HepG2 (cell line): ENCODE data around the gene RPS25. TPM values are rescaled to one million over a fixed set of nuclear protein-coding genes. Genes with fewer than 3 reads are reported as not detected.
A peak's percentile ranks its signal among the peaks of the same experiment; 100 is the strongest.

ENCODE experiments used
- CSRNP1 ChIP-seq: sonication (generic); formaldehyde crosslinking; IDR thresholded peaks from 2 replicates; pipeline ENCODE4 v1.8.1; 2023; ENCODE audit warnings: mild to moderate bottlenecking, missing genetic modification reagents
- FOXK1 ChIP-seq: sonication (generic); formaldehyde crosslinking; IDR thresholded peaks from 2 replicates; pipeline ENCODE4 v1.4.0; 2020; ENCODE audit warnings: low read depth, missing genetic modification reagents, borderline replicate concordance
- GABPB1 ChIP-seq: IDR thresholded peaks from 2 replicates; pipeline ENCODE4 v1.6.1; 2016; ENCODE audit warnings: mild to moderate bottlenecking, missing genetic modification reagents, moderate library complexity, missing compliant biosample characterization
- HNF1B ChIP-seq: sonication (generic); formaldehyde crosslinking; IDR thresholded peaks from 2 replicates; pipeline ENCODE4 v1.5.1; 2020; ENCODE audit warnings: mild to moderate bottlenecking, moderate library complexity, missing genetic modification reagents
- HNRNPLL ChIP-seq: fragments of 200-400 bp; formaldehyde crosslinking; IDR thresholded peaks from 2 replicates; pipeline ENCODE4 v1.6.1; 2017; ENCODE audit warnings: mild to moderate bottlenecking, low read depth, low read length; ENCODE audit not compliant: poor library complexity, severe bottlenecking
- KAT8 ChIP-seq: IDR thresholded peaks from 2 replicates; pipeline ENCODE4 v1.6.1; 2016; ENCODE audit warnings: missing genetic modification reagents, missing compliant biosample characterization
- NFE2L1 ChIP-seq: sonication (generic); formaldehyde crosslinking; IDR thresholded peaks from 2 replicates; pipeline ENCODE4 v1.4.0; 2020; ENCODE audit warnings: missing genetic modification reagents, mild to moderate bottlenecking, borderline replicate concordance
- PAWR ChIP-seq: sonication (generic); formaldehyde crosslinking; IDR thresholded peaks from 2 replicates; pipeline ENCODE4 v1.4.0; 2020; ENCODE audit warnings: missing genetic modification reagents, mild to moderate bottlenecking, borderline replicate concordance
- RBM22 ChIP-seq: fragments of 200-400 bp; formaldehyde crosslinking; optimal IDR thresholded peaks from 2 replicates; pipeline ENCODE3; 2017; ENCODE audit warnings: mild to moderate bottlenecking, low read length, moderate library complexity
- RNF2 ChIP-seq: fragments of 450-650 bp; conservative IDR thresholded peaks from 2 replicates; pipeline ENCODE4 v1.6.1; 2016; ENCODE audit warnings: low read depth
- SALL2 ChIP-seq: sonication (generic); formaldehyde crosslinking; IDR thresholded peaks from 2 replicates; pipeline ENCODE4 v1.8.1; 2023; ENCODE audit warnings: mild to moderate bottlenecking, missing genetic modification reagents, inconsistent platforms
- XRCC5 ChIP-seq: fragments of 200-400 bp; formaldehyde crosslinking; optimal IDR thresholded peaks from 2 replicates; pipeline ENCODE3; 2017; ENCODE audit warnings: mild to moderate bottlenecking, low read length
- ZBTB4 ChIP-seq: sonication (generic); formaldehyde crosslinking; IDR thresholded peaks from 2 replicates; pipeline ENCODE4 v1.4.0; 2020; ENCODE audit warnings: missing genetic modification reagents, mild to moderate bottlenecking, borderline replicate concordance
- ZC3H13 ChIP-seq: sonication (generic); formaldehyde crosslinking; IDR thresholded peaks from 2 replicates; pipeline ENCODE4 v1.8.1; 2023; ENCODE audit warnings: mild to moderate bottlenecking, missing genetic modification reagents, moderate library complexity
- ZNF136 ChIP-seq: sonication (generic); formaldehyde crosslinking; IDR thresholded peaks from 2 replicates; pipeline ENCODE4 v1.8.1; 2022; ENCODE audit warnings: low read depth, mild to moderate bottlenecking, moderate library complexity, missing genetic modification reagents
- ZNF350 ChIP-seq: sonication (generic); formaldehyde crosslinking; IDR thresholded peaks from 2 replicates; pipeline ENCODE4 v1.4.0; 2020; ENCODE audit warnings: mild to moderate bottlenecking, low read depth, missing genetic modification reagents, borderline replicate concordance
- ZNF430 ChIP-seq: sonication (generic); formaldehyde crosslinking; IDR thresholded peaks from 2 replicates; pipeline ENCODE4 v1.9.0; 2021; ENCODE audit warnings: mild to moderate bottlenecking, missing genetic modification reagents
- ZNF619 ChIP-seq: sonication (generic); formaldehyde crosslinking; IDR thresholded peaks from 2 replicates; pipeline ENCODE4 v1.4.0; 2020; ENCODE audit warnings: mild to moderate bottlenecking, missing genetic modification reagents
- ZNF713 ChIP-seq: sonication (generic); formaldehyde crosslinking; IDR thresholded peaks from 2 replicates; pipeline ENCODE4 v1.4.0; 2020; ENCODE audit warnings: mild to moderate bottlenecking, missing genetic modification reagents
- ZNF816 ChIP-seq: sonication (generic); formaldehyde crosslinking; IDR thresholded peaks from 2 replicates; pipeline ENCODE4 v1.8.0; 2022; ENCODE audit warnings: missing genetic modification reagents, mild to moderate bottlenecking, borderline replicate concordance
- polyA plus RNA-seq, 8 experiments: library from polyadenylated mRNA; depleted of rRNA in 3 of 8; stranded (reverse) in 7 of 8; unstranded in 1 of 8; fragments of >200 nt; fragmentation: Illumina TruSeq in 4 of 8; extraction: Trizol in 4 of 8; gene quantifications; 2 replicates each; pipeline versions ENCODE4 v1.2.1 to v1.2.3, GENCODE V29; 2011 to 2016; ENCODE audit warnings: low read depth in 4 of 8, missing spikeins in 1 of 8, mixed read lengths in 1 of 8; ENCODE audit not compliant: insufficient read depth in 1 of 8
- total RNA-seq, 5 experiments: library from RNA; depleted of rRNA; stranded (reverse); fragments of >200 nt; fragmentation: Illumina TruSeq; extraction: Trizol; gene quantifications; 2 replicates each; pipeline ENCODE4 v1.2.3, GENCODE V29; 2016; ENCODE audit warnings: low read depth in 1 of 5

Gene RPS25
- total and polyA plus RNA-seq, 2 of the 13 experiments (the other 11 are each of a cell fraction or from before 2014, with no cell fraction given), result 839 to 1,415 TPM

- TF ChIP-seq FOXK1 (CRISPR knock-in tag) (peak; percentile 48; the same call in 1 of the 2 replicates), RNF2 (peak; percentile 64; the same call in 1 of the 2 replicates), ZNF350 (CRISPR knock-in tag) (peak; percentile 68; the same call in 1 of the 2 replicates), ZNF619 (CRISPR knock-in tag) (0 out of 2 replicates have a peak, but pooled peaks have one; percentile 19), ZNF430 (CRISPR knock-in tag) (peak; percentile 65; the same call in 1 of the 2 replicates), ZNF136 (CRISPR knock-in tag) (0 out of 2 replicates have a peak, but pooled peaks have one; percentile 74), SALL2 (CRISPR knock-in tag) (no peak), GABPB1 (CRISPR knock-in tag) (peak; percentile 93), ZNF816 (CRISPR knock-in tag) (0 out of 2 replicates have a peak, but pooled peaks have one; percentile 8), ZBTB4 (CRISPR knock-in tag) (peak; percentile 51; the same call in 1 of the 2 replicates), HNF1B (CRISPR knock-in tag) (peak; percentile 79; the same call in 1 of the 2 replicates), KAT8 (CRISPR knock-in tag) (peak; percentile 91), ZC3H13 (CRISPR knock-in tag) (peak; percentile 63; the same call in 1 of the 2 replicates), ZNF713 (CRISPR knock-in tag) (no peak), PAWR (CRISPR knock-in tag) (no peak), NFE2L1 (CRISPR knock-in tag) (peak; percentile 36; the same call in 1 of the 2 replicates), XRCC5 (peak; percentile 36), CSRNP1 (CRISPR knock-in tag) (no peak), RBM22 (no peak), HNRNPLL (peak; percentile 68)
Observed at GRCh38 chr11:118997627-118998387, 20.3 kb downstream of the RPS25 start, which contains the start of gene CENATAC (continued).
